Measurements from ENCODE around the gene NET1. TPM values are rescaled to one million over a fixed set of nuclear protein-coding genes. Genes with fewer than 3 reads are reported as not detected.

The NET1 gene
- total and polyA plus RNA-seq, 11 donors: 5.6 to 29.5 (median 14.7) TPM

DNA sequence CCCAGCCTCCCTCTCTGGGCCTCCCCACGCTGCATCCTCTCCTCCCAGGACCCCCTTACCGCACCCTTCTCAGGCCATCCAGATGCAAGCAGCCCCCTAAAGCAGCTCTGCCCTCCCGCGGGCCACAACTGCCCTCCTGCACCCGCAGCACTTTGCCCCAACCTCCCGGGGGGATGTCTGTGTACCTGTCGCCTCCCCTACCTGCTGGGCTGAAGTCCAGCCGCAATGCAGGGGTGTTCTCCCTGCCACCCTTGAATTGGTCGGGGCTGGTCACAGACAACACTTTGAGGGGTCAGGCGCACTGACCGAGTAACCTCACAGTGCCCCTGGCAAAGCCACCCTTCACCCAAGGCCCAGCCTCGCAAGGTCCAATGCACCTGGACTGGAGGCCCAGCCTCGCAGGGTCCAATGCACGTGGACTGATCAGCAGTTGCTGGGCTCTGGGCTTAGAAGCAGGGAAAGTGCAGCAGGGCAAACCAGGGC, 95.3 kb downstream of the NET1 start:
- Histone ChIP-seq H3K27ac (no peak overlapping the region), H3K4me1 (no peaks in the 10 kb centered on the region), H3K9me3 (no peaks in the 10 kb centered on the region), H3K36me3 (no peaks in the 10 kb centered on the region), H3K4me3 (no peak overlapping the region), H3K27me3 (no peaks in the 10 kb centered on the region)
- 90 to 95% (median 91%) methylated on average over 14 of the region's 14 CpGs for WGBS, 4 donors
- TF ChIP-seq, protein P1, sequence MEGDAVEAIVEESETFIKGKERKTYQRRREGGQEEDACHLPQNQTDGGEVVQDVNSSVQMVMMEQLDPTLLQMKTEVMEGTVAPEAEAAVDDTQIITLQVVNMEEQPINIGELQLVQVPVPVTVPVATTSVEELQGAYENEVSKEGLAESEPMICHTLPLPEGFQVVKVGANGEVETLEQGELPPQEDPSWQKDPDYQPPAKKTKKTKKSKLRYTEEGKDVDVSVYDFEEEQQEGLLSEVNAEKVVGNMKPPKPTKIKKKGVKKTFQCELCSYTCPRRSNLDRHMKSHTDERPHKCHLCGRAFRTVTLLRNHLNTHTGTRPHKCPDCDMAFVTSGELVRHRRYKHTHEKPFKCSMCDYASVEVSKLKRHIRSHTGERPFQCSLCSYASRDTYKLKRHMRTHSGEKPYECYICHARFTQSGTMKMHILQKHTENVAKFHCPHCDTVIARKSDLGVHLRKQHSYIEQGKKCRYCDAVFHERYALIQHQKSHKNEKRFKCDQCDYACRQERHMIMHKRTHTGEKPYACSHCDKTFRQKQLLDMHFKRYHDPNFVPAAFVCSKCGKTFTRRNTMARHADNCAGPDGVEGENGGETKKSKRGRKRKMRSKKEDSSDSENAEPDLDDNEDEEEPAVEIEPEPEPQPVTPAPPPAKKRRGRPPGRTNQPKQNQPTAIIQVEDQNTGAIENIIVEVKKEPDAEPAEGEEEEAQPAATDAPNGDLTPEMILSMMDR (IDR thresholded peaks at IDR 0.05): no peak
- no peak for TF ChIP-seq POLR2A (IDR thresholded peaks at IDR 0.05)
- DNase-seq (no peak), ATAC-seq (no peak)
- intact Hi-C loops (cut with DNase I): no loop called here

DNA sequence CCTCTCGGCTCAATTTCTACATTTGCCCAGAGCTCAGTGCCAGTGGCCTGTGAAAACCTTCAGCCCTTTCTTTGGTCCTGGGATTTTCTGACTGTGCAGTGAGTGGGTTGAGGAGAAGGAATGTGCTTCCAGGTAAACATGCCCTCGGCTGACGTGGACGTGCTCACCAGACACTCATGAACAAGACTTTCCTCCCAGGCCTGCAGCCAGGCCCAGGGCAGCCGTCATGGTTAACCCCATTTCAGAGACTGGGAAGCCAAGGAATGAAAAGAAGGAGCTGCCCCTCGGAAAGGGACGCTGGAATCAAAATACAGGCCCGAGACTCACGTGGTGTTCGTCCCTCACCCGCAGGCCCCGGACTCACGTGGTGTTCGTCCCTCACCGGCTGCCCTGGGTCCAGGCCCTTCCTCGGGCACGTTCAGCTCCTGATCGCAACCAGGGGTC, 95.8 kb downstream of the NET1 start:
- WGBS, 4 donors: 94 to 97% (median 95%) methylated on average over 18 of the region's 18 CpGs
- TF ChIP-seq, protein P1 (IDR thresholded peaks at IDR 0.05): no peak
- no peak for TF ChIP-seq POLR2A (IDR thresholded peaks at IDR 0.05)
- Histone ChIP-seq H3K4me3 (no peak overlapping the region), H3K9me3 (no peaks in the 10 kb centered on the region), H3K27me3 (no peaks in the 10 kb centered on the region), H3K36me3 (no peaks in the 10 kb centered on the region), H3K27ac (no peak overlapping the region), H3K4me1 (no peaks in the 10 kb centered on the region)
- DNase-seq (no peak), ATAC-seq (no peak)
- intact Hi-C loops (cut with DNase I): no loop called here

Other genes with a start within 250 kb of the NET1 start
- gene AKR1C8, start 227.4 kb upstream of the NET1 start, total RNA-seq: under 1 TPM in 4 of 9 donors, not detected in 5; 0.19 to 0.72 (median 0.49) TPM
- gene AKR1C8, start 227.4 kb upstream of the NET1 start, polyA plus RNA-seq: under 1 TPM in 1 of 2 donors, not detected in 1; 0.46 TPM
- gene AKR1C4, start 215.7 kb upstream of the NET1 start, total RNA-seq: not detected
- not detected for gene AKR1C4, start 215.7 kb upstream of the NET1 start, polyA plus RNA-seq
- not detected for gene UCN3, start 47.6 kb upstream of the NET1 start, total RNA-seq
- not detected for gene UCN3, start 47.6 kb upstream of the NET1 start, polyA plus RNA-seq
- gene TUBAL3, start 7.7 kb upstream of the NET1 start, total RNA-seq: 1 to 10 TPM in 1 of 9 donors, under 1 TPM in 8; 0.12 to 2.8 (median 0.40) TPM
- under 1 TPM; 0.22 to 0.27 TPM for gene TUBAL3, start 7.7 kb upstream of the NET1 start, polyA plus RNA-seq
- not detected for gene CALML5, start 87.0 kb downstream of the NET1 start, total RNA-seq
- not detected for gene CALML5, start 87.0 kb downstream of the NET1 start, polyA plus RNA-seq
- not detected for gene CALML3, start 112.4 kb downstream of the NET1 start, total RNA-seq
- under 1 TPM in 1 of 2 donors, not detected in 1; 0.03 TPM for gene CALML3, start 112.4 kb downstream of the NET1 start, polyA plus RNA-seq

Data from heart left ventricle (tissue), 16 donors.